Measurements from ENCODE around the gene RASGRP3.

DNA sequence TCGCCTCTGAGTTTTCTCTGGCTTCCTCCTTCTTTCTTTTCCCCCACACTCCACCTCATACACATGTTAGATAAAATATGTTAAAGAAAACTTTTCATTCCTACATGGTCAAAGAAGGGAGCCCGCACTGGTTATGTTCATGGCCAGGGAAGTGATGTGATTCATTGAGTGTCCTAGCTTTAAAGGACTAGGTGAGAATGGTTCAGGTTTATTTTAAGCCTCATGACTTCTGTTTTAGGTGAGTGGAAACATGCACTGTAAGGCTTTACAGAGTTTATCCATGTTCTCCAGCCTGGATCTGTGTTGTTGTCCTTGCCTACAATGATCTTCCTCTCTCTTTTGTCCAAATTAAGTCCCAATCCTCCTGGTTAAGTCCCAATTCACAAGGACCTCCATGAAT is 56.5 kb downstream of the RASGRP3 start:
- TF ChIP-seq, protein P1, sequence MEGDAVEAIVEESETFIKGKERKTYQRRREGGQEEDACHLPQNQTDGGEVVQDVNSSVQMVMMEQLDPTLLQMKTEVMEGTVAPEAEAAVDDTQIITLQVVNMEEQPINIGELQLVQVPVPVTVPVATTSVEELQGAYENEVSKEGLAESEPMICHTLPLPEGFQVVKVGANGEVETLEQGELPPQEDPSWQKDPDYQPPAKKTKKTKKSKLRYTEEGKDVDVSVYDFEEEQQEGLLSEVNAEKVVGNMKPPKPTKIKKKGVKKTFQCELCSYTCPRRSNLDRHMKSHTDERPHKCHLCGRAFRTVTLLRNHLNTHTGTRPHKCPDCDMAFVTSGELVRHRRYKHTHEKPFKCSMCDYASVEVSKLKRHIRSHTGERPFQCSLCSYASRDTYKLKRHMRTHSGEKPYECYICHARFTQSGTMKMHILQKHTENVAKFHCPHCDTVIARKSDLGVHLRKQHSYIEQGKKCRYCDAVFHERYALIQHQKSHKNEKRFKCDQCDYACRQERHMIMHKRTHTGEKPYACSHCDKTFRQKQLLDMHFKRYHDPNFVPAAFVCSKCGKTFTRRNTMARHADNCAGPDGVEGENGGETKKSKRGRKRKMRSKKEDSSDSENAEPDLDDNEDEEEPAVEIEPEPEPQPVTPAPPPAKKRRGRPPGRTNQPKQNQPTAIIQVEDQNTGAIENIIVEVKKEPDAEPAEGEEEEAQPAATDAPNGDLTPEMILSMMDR (IDR thresholded peaks at IDR 0.05; ENCODE audit: low read length) = no peak
- TF ChIP-seq EZH2phosphoT487 (IDR thresholded peaks at IDR 0.05; ENCODE audit: low read length) = no peak
